GM12865 (cell line): ENCODE data around the gene DENND1B.

Experiments
- DNase-seq: peaks from one replicate; pipeline ENCODE4 v3.0.0; 2010; ENCODE audit warnings: low read depth
- H3K4me3 ChIP-seq: 2 replicates; pipeline ENCODE4 v1.5.1; 2011; ENCODE audit warnings: mild to moderate bottlenecking, low read depth, low read length, control low read depth
- TF ChIP-seq, protein P1 (sequence below): IDR thresholded peaks from 2 replicates; pipeline ENCODE4 v1.5.1; 2011; ENCODE audit warnings: low read length, control low read depth, low read depth, inconsistent platforms; ENCODE audit not compliant: insufficient read depth; ENCODE audit errors: missing control alignments

DENND1B gene

DNA sequence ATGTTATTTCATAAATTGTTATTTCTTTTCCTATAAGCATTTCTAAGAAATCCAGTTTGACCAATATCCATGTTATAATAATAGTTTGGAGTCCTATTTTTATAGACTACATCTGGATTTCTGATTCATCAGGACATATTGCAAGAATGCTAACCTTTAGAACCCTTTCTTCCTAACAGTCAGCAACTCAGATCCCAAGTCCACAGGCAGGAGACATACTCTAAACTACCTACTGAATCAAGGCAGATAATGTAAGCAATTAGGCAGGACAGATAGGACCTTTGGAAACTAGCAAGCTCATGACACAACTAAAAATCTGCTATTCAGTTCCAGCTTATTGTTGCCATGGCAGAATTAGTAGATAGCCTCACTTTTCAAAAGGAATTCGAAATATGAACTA lies 104.1 kb downstream of the DENND1B start:
- H3K4me3 ChIP-seq: no peak overlapping the region
- TF ChIP-seq, protein P1, sequence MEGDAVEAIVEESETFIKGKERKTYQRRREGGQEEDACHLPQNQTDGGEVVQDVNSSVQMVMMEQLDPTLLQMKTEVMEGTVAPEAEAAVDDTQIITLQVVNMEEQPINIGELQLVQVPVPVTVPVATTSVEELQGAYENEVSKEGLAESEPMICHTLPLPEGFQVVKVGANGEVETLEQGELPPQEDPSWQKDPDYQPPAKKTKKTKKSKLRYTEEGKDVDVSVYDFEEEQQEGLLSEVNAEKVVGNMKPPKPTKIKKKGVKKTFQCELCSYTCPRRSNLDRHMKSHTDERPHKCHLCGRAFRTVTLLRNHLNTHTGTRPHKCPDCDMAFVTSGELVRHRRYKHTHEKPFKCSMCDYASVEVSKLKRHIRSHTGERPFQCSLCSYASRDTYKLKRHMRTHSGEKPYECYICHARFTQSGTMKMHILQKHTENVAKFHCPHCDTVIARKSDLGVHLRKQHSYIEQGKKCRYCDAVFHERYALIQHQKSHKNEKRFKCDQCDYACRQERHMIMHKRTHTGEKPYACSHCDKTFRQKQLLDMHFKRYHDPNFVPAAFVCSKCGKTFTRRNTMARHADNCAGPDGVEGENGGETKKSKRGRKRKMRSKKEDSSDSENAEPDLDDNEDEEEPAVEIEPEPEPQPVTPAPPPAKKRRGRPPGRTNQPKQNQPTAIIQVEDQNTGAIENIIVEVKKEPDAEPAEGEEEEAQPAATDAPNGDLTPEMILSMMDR: no peak
- DNase-seq: no peak

DNA sequence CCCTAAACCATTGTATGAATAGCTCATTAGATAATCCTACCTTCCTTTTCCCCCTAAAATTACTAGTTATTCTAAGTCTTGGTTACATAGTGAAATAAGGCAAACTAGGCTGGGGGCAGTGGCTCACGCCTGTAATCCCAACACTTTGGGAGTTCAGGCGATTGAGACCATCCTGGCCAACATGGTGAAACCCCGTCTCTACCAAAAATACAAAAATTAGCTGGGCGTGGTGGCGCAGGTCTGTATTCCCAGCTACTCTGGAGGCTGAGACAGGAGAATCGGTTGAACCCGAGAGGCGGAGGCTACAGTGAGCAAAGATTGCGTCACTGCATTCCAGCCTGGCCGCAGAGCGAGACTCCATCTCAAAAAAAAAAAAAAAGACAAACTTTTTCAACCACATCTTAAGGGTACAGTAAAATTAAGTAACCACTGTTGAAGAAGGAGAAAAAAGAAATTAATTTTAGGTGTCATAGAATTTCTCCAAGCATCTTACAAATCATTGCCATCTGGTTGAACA lies 108.5 kb downstream of the DENND1B start:
- TF ChIP-seq, protein P1: no peak
- H3K4me3 ChIP-seq: no peak overlapping the region
- DNase-seq: no peak

DNA sequence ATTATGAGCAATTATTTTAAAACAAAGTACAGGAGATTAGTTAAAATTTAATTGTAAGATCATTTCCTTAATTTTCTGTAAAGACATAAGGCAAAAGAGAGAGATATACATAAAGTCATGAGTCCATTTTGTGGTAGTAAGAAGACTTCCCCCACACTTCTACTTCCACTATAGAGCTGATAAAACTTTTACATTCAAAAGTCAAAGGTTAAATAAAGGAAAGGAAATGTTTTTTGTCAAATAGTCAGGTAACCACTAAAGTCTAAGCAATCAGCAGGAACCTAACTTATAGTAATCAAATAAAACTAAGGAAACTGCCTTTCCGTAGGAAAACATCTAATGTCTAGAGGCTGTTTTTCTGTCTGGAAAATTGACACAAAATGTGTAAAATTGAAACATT lies 110.9 kb downstream of the DENND1B start:
- DNase-seq: no peak
- TF ChIP-seq, protein P1: no peak
- H3K4me3 ChIP-seq: no peak overlapping the region

DNA sequence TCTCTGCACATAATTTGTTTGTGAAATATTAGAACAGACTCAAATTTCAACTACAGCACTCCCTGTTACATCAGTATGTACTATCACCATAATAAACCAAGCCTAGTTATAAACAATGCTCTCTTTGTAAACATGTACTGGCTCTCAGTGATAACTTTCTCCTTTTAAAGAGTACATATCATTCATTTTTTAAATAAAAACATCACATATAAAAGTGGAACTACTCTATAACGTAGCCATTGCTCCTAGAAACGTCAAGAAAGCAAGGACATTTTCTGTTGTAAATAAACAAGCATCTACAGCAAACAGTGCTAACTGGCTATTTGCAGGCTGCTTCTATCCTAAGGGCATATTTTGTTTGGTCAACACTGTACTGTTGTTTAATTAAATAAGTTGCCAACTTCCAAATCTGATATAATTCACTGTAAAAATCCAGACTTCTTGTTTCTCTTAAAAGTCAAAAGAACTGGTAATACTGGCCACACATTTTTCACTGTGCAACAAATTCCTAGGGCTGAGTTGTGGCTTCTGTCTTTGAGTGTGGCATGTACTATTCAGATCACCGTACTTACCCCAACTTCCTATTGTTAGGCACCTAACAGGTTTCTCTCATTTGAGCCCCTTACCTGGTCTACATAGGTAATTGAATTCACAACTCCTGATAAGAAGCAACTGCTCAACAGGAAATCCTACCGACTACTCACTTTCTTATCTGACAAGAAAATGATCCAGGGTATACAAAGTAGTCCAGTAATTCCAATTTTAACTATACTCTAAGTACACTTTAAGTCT lies 111.9 kb downstream of the DENND1B start:
- DNase-seq: no peak
- TF ChIP-seq, protein P1: no peak

DNA sequence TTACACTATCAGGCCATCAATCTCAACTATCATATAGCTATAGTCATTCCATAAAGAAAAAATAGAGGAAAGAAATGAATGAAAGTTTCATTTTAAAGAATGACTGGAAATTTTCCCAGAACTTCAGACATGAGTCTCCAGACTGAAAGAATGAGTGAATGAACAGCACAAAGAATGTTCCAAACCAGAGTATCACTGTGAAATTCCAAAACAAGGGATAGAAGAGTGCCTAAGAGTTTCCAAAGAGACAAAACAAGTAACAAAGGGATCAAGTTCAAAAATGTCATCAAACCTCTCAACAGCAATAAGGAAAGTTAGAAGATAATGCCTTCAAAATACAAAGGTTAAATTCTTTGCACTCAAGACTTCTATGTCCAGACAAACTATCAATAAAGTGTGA lies 114.9 kb downstream of the DENND1B start:
- no peak overlapping the region for H3K4me3 ChIP-seq
- DNase-seq: no peak
- TF ChIP-seq, protein P1: no peak

More for the DNA sequence above, 111.9 kb downstream of the DENND1B start:
- H3K4me3 ChIP-seq: no peak overlapping the region

DNA sequence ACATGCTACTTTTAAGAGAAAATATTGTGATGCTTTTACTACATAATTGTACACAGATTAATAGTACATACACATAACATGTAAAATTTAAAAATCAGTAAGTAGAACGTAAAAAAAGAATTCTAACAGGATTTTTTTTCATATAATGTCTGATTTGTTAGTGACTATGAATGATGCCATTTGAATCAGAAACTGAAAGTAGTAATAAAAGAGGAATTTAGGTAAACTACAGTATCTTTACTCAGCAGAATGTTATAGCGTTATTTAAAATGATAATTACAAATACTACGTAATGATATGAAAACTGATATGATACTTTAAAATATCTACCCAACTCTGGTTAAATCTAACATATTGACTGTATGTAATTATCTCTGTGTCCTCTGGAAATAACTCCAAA lies 116.1 kb downstream of the DENND1B start:
- no peak overlapping the region for H3K4me3 ChIP-seq
- DNase-seq: no peak
- TF ChIP-seq, protein P1: no peak

DNA sequence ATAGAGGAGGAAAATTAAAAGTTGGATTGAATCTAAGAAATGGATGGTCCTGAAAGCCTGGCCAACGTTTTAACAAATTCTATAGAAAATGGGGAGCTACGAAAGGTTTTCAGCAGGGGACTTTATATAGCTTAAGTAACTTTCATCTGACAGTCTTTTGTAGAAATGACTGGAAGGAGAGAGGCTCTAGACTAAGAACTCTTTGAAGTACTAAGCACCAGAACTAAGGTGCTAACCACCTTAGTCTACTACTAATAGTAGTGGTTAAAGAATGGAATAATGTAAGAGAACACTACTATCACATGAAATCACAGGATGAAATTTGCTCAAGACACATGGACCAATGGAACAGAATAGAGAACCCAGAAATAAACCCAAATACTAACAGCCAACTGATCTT lies 126.1 kb downstream of the DENND1B start:
- no peak overlapping the region for H3K4me3 ChIP-seq
- TF ChIP-seq, protein P1: no peak
- DNase-seq: no peak
